ENCODE results near the gene SH3TC1. TPM values are rescaled to one million over a fixed set of nuclear protein-coding genes. Genes with fewer than 3 reads are reported as not detected.

The SH3TC1 gene
- total RNA-seq, 4 donors from 2014 or later: 9.6 to 12.9 (median 12.6) TPM

- WGBS, 2 donors (ENCODE audit: low coverage in 1 of 2): 100% methylated on average over 1 of the region's 12 CpGs; no CpG with 5 or more reads in 1 of the 2 donors
These were observed 11.0 kb upstream of the SH3TC1 start for GRCh38 chr4:8188085-8188484.

GRCh38 chr4:8188743-8189550 is 10.1 kb upstream of the SH3TC1 start:
- ATAC-seq: no peak
- H3K4me3 ChIP-seq: no peak overlapping the region
- H3K27me3 ChIP-seq: no peaks in the 10 kb centered on the region
- H3K9me3 ChIP-seq: no peaks in the 10 kb centered on the region
- peaks cover 0 to 39% (median 20%) of the 10 kb centered on the region in 3 donors for H3K4me1 ChIP-seq
- no CpG with 5 or more reads among the region's 29 CpGs for whole genome bisulfite sequencing, 2 donors (ENCODE audit: low coverage in 1 of 2)
- H3K36me3 ChIP-seq: no peaks in the 10 kb centered on the region
- TF ChIP-seq POLR2A (IDR thresholded peaks at IDR 0.05) (no peak), POLR2AphosphoS5 (IDR thresholded peaks at IDR 0.05) (no peak), EP300 (IDR thresholded peaks at IDR 0.05) (no peak), CTCF (IDR thresholded peaks at IDR 0.05) (no peak)
- peak overlapping the region in 3 of 4 donors; percentile 74 to 78 (median 75) for H3K27ac ChIP-seq

More at GRCh38 chr4:8188085-8188484, 11.0 kb upstream of the SH3TC1 start:
- no peaks in the 10 kb centered on the region for H3K27me3 ChIP-seq
- no peak overlapping the region for H3K4me3 ChIP-seq
- TF ChIP-seq POLR2AphosphoS5 (IDR thresholded peaks at IDR 0.05): no peak
- TF ChIP-seq POLR2A (IDR thresholded peaks at IDR 0.05): no peak
- no peak for TF ChIP-seq EP300 (IDR thresholded peaks at IDR 0.05)
- TF ChIP-seq CTCF (IDR thresholded peaks at IDR 0.05): no peak
- no peaks in the 10 kb centered on the region for H3K36me3 ChIP-seq
- ATAC-seq: no peak
- peaks cover 0 to 47% (median 23%) of the 10 kb centered on the region in 3 donors for H3K4me1 ChIP-seq
- no peak overlapping the region for H3K27ac ChIP-seq
- no peaks in the 10 kb centered on the region for H3K9me3 ChIP-seq

GRCh38 chr4:8189551-8190466 is 9.3 kb upstream of the SH3TC1 start:
- no peak for TF ChIP-seq POLR2A (IDR thresholded peaks at IDR 0.05)
- Histone ChIP-seq H3K27me3 (no peaks in the 10 kb centered on the region), H3K4me3 (no peak overlapping the region), H3K27ac (peak overlapping the region in 3 of 4 donors; percentile 74 to 78 (median 75)), H3K9me3 (no peaks in the 10 kb centered on the region), H3K4me1 (peaks cover 0 to 37% (median 20%) of the 10 kb centered on the region in 3 donors), H3K36me3 (no peaks in the 10 kb centered on the region)
- 73 to 100% methylated on average over 1 to 11 of the region's 26 CpGs for WGBS, 2 donors (ENCODE audit: low coverage in 1 of 2)
- no peak for ATAC-seq

- no peaks in the 10 kb centered on the region for H3K27me3 ChIP-seq
- no peaks in the 10 kb centered on the region for H3K9me3 ChIP-seq
- H3K4me1 ChIP-seq: peaks cover 0 to 46% (median 20%) of the 10 kb centered on the region in 3 donors
- WGBS, 2 donors (ENCODE audit: low coverage in 1 of 2): 80% methylated on average over 1 of the region's 23 CpGs; no CpG with 5 or more reads in 1 of the 2 donors
- H3K4me3 ChIP-seq: no peak overlapping the region
- H3K27ac ChIP-seq: peak overlapping the region in 3 of 4 donors; percentile 74 to 78 (median 75)
- ATAC-seq: peak; percentile 84
- no peaks in the 10 kb centered on the region for H3K36me3 ChIP-seq
- no peak for TF ChIP-seq POLR2A (IDR thresholded peaks at IDR 0.05)
- TF ChIP-seq POLR2AphosphoS5 (IDR thresholded peaks at IDR 0.05): peak; percentile 60
- TF ChIP-seq EP300 (IDR thresholded peaks at IDR 0.05): no peak
- no peak for TF ChIP-seq CTCF (IDR thresholded peaks at IDR 0.05)
These were observed 7.8 kb upstream of the SH3TC1 start for GRCh38 chr4:8191136-8191747.

Measured in gastroesophageal sphincter (tissue), 4 donors.